ENCODE measurements around the gene YWHAH. TPM values are rescaled to one million over a fixed set of nuclear protein-coding genes. Genes with fewer than 3 reads are reported as not detected.
A peak's percentile ranks its signal among the peaks of the same experiment; 100 is the strongest.

YWHAH gene
- total and polyA plus RNA-seq, 2 of the 4 experiments (the other 2 are of a cell fraction), result 147 to 173 TPM

DNA sequence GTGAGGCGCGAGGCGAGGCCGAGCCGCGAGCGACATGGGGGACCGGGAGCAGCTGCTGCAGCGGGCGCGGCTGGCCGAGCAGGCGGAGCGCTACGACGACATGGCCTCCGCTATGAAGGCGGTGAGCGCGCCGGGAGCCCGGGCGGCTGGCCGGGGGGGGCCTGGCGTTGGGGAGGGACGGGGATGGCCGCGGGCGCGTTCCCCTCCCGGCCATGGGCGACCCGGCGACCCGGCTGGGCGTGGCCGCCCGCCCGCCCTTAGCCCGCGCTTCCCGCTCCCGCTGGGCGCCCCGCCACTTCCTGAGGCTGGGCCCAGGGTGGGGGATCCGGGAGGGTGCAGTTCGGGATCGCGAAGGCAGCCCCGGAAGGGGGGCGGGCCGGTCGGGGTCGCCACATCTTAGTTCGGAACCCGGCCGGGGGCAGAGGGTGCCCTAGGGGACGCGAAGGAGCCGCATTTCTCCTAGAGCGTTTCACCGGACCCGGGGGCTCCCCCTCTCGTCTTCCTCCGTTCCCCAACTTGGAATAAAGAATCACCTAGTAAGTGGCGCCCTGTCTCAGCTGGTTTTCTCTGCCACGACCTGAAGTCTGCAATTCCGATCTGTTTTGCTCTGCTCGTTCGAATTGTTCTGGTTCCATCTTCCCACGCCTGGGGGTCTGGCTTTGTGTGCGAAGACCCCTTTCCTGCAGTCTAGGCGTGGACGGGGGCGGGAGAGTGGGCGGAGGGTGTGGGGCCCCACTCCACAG lies 536 bp downstream of the YWHAH start:
- ChIA-PET CTCF (no interaction called here), POLR2A (ENCODE audit: unreplicated experiment) (no interaction called here)
- Histone ChIP-seq H4K91ac (ENCODE audit: insufficient read depth, low read depth, low read length) (peak overlapping the region; percentile 68), H3K9me1 (ENCODE audit: insufficient read depth, low read length) (peaks cover 7% of the 10 kb centered on the region; the same call in 1 of the 2 replicates), H3K4me3 (ENCODE audit: insufficient read depth, low read depth, low read length) (peak overlapping the region; percentile 79), H3K14ac (replicated peaks; ENCODE audit: low read depth, low read length) (peak overlapping the region; percentile 98), H4K20me1 (ENCODE audit: insufficient read depth, low read length) (peaks cover 33% of the 10 kb centered on the region), H2BK5ac (ENCODE audit: low read depth, low read length, poor library complexity, severe bottlenecking) (peak overlapping the region; percentile 84), H4K5ac (ENCODE audit: low read depth, low read length) (peak overlapping the region; percentile 43), H3K23ac (ENCODE audit: low read depth, low read length) (peak overlapping the region; percentile 99), H3K36me3 (ENCODE audit: control insufficient read depth, insufficient read depth, low read length) (peaks cover 5% of the 10 kb centered on the region; the same call in 1 of the 2 replicates), H2AK9ac (replicated peaks; ENCODE audit: low read depth, low read length, poor library complexity) (peak overlapping the region; percentile 84), H2BK15ac (ENCODE audit: low read depth, low read length) (peak overlapping the region; percentile 33; the same call in 1 of the 3 replicates), H3K27ac (ENCODE audit: insufficient read depth, low read length) (peak overlapping the region; percentile 94), H2BK120ac (ENCODE audit: low read depth, low read length) (peak overlapping the region; percentile 35; the same call in 1 of the 2 replicates), H3K79me1 (ENCODE audit: low read depth in 1 of 2, low read length in 2 of 2) (peaks cover 0 to 35% of the 10 kb centered on the region in 2 experiments; a peak in 2 of 4 replicates), H3K9me3 (ENCODE audit: control insufficient read depth, insufficient read depth, low read length) (no peaks in the 10 kb centered on the region), H3K56ac (ENCODE audit: extremely low read depth, insufficient read depth, low read length) (peak overlapping the region; percentile 98), H4K8ac (ENCODE audit: low read depth in 2 of 2, low read length in 2 of 2) (peak overlapping the region; percentile 71 to 79), H2BK20ac (ENCODE audit: low read depth, low read length) (no peak overlapping the region), H2AK5ac (ENCODE audit: low read depth, low read length) (peak overlapping the region; percentile 94), H3K4me2 (ENCODE audit: low read depth, low read length) (peak overlapping the region; percentile 95), H3K18ac (ENCODE audit: low read depth, low read length) (peak overlapping the region; percentile 72), H3K9ac (ENCODE audit: low read depth, low read length) (peak overlapping the region; percentile 92), H3K4ac (ENCODE audit: low read depth, low read length) (peak overlapping the region; percentile 96), H3K27me3 (ENCODE audit: control insufficient read depth, insufficient read depth, low read length) (no peaks in the 10 kb centered on the region), H3K4me1 (ENCODE audit: control insufficient read depth, insufficient read depth, low read length) (peaks cover 11% of the 10 kb centered on the region), H2AFZ (replicated peaks; ENCODE audit: low read length, poor library complexity) (peak overlapping the region; percentile 92)
- WGBS, 2 experiments (ENCODE audit: extremely low coverage in 2 of 2, insufficient read length in 1 of 2), result 1% methylated on average over 17 of the region's 76 CpGs; no CpG with 5 or more reads in 1 of the 2 experiments
- in situ Hi-C loops (cut with MboI; ENCODE audit: low sequenced_read_pairs) (loop anchor here (10.0 kb wide), 1 partner anchor 190 kb away; the partner anchor contains the start of genes DEPDC5 and PRR14L), intact Hi-C loops (cut with micrococcal nuclease) (loop anchor here (1.0 to 2.0 kb wide), 2 partner anchors 99 to 280 kb away; no protein-coding TSS in a partner anchor), dilution Hi-C loops (cut with HindIII; ENCODE audit: low sequenced_read_pairs, unreplicated experiment) (no loop called here)
- no TSS peak for BruUV-seq (replicated peaks)
- ATAC-seq (ENCODE audit: low read depth), result peak; percentile 34
- no peak for DNase-seq
- TF ChIP-seq, protein P1, sequence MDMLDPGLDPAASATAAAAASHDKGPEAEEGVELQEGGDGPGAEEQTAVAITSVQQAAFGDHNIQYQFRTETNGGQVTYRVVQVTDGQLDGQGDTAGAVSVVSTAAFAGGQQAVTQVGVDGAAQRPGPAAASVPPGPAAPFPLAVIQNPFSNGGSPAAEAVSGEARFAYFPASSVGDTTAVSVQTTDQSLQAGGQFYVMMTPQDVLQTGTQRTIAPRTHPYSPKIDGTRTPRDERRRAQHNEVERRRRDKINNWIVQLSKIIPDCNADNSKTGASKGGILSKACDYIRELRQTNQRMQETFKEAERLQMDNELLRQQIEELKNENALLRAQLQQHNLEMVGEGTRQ (IDR thresholded peaks at IDR 0.05; ENCODE audit: low read depth, low read length), result no peak
- TF ChIP-seq, protein P2, sequence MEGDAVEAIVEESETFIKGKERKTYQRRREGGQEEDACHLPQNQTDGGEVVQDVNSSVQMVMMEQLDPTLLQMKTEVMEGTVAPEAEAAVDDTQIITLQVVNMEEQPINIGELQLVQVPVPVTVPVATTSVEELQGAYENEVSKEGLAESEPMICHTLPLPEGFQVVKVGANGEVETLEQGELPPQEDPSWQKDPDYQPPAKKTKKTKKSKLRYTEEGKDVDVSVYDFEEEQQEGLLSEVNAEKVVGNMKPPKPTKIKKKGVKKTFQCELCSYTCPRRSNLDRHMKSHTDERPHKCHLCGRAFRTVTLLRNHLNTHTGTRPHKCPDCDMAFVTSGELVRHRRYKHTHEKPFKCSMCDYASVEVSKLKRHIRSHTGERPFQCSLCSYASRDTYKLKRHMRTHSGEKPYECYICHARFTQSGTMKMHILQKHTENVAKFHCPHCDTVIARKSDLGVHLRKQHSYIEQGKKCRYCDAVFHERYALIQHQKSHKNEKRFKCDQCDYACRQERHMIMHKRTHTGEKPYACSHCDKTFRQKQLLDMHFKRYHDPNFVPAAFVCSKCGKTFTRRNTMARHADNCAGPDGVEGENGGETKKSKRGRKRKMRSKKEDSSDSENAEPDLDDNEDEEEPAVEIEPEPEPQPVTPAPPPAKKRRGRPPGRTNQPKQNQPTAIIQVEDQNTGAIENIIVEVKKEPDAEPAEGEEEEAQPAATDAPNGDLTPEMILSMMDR (conservative IDR thresholded peaks at IDR 0.05; ENCODE audit: low read depth, low read length), result peak; percentile 8; the same call in 1 of the 2 replicates
- TF ChIP-seq RAD21 (IDR thresholded peaks at IDR 0.05; ENCODE audit: low read length) (no peak), MAZ (IDR thresholded peaks at IDR 0.05; ENCODE audit: borderline replicate concordance, low read depth, low read length) (peak; percentile 20; the same call in 1 of the 2 replicates), SMC3 (IDR thresholded peaks at IDR 0.05; ENCODE audit: low read depth, low read length) (no peak), FOS (IDR thresholded peaks at IDR 0.05; ENCODE audit: low read depth, low read length) (no peak), BHLHE40 (IDR thresholded peaks at IDR 0.05; ENCODE audit: low read depth, low read length) (no peak), MXI1 (IDR thresholded peaks at IDR 0.05; ENCODE audit: borderline replicate concordance, low read depth, low read length) (no peak), RCOR1 (IDR thresholded peaks at IDR 0.05; ENCODE audit: insufficient replicate concordance, low read length) (no peak), RFX5 (IDR thresholded peaks at IDR 0.05; ENCODE audit: low read depth, low read length) (no peak), POLR2A (IDR thresholded peaks at IDR 0.05; ENCODE audit: low read depth, low read length) (no peak), MAFK (IDR thresholded peaks at IDR 0.05; ENCODE audit: low read depth, low read length) (no peak), CHD1 (IDR thresholded peaks at IDR 0.05; ENCODE audit: low read depth, low read length) (no peak)
- TF ChIP-seq, protein P3, sequence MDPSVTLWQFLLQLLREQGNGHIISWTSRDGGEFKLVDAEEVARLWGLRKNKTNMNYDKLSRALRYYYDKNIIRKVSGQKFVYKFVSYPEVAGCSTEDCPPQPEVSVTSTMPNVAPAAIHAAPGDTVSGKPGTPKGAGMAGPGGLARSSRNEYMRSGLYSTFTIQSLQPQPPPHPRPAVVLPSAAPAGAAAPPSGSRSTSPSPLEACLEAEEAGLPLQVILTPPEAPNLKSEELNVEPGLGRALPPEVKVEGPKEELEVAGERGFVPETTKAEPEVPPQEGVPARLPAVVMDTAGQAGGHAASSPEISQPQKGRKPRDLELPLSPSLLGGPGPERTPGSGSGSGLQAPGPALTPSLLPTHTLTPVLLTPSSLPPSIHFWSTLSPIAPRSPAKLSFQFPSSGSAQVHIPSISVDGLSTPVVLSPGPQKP (IDR thresholded peaks at IDR 0.05; ENCODE audit: borderline replicate concordance, low read depth, low read length), result no peak
